GM21619 (cell line): ENCODE data around the gene SIK3.
A peak's percentile ranks its signal among the peaks of the same experiment; 100 is the strongest.

Experiments used
- ATAC-seq: cut with Tn5 transposase; IDR thresholded peaks from one replicate; pipeline ENCODE4 v1.9.1; 2021; ENCODE audit not compliant: unreplicated experiment

Gene SIK3

GRCh38 chr11:116903090-116903489, 195.1 kb downstream of the SIK3 start:
- no peak for ATAC-seq

GRCh38 chr11:116901964-116902688, 196.1 kb downstream of the SIK3 start:
- ATAC-seq, result no peak

- ATAC-seq, result no peak
These were observed 197.0 kb downstream of the SIK3 start for GRCh38 chr11:116901211-116901610.

GRCh38 chr11:116896211-116896610, 202.0 kb downstream of the SIK3 start:
- no peak for ATAC-seq

GRCh38 chr11:116895048-116895757, 203.0 kb downstream of the SIK3 start:
- no peak for ATAC-seq

- no peak for ATAC-seq
These were observed 204.3 kb downstream of the SIK3 start for GRCh38 chr11:116893906-116894305.

GRCh38 chr11:116893437-116893836, 204.8 kb downstream of the SIK3 start:
- no peak for ATAC-seq

- ATAC-seq, result no peak
These were observed 205.9 kb downstream of the SIK3 start for GRCh38 chr11:116892374-116892773.

GRCh38 chr11:116891746-116892145, 206.5 kb downstream of the SIK3 start:
- no peak for ATAC-seq

- no peak for ATAC-seq
These were observed 207.6 kb downstream of the SIK3 start for GRCh38 chr11:116890607-116891006.

- ATAC-seq, result peak; percentile 78
These were observed 208.0 kb downstream of the SIK3 start for GRCh38 chr11:116890193-116890592.

GRCh38 chr11:116888884-116889549, 209.2 kb downstream of the SIK3 start:
- ATAC-seq, result no peak

GRCh38 chr11:116888024-116888423, 210.2 kb downstream of the SIK3 start:
- ATAC-seq, result no peak

GRCh38 chr11:116885951-116886655, 212.1 kb downstream of the SIK3 start:
- no peak for ATAC-seq

GRCh38 chr11:116882386-116882785, 215.8 kb downstream of the SIK3 start:
- no peak for ATAC-seq

GRCh38 chr11:116881143-116881542, 217.1 kb downstream of the SIK3 start:
- ATAC-seq, result no peak

- peak; percentile 76 for ATAC-seq
These were observed 218.2 kb downstream of the SIK3 start for GRCh38 chr11:116879800-116880625.

GRCh38 chr11:116876656-116877055, 221.6 kb downstream of the SIK3 start:
- no peak for ATAC-seq

GRCh38 chr11:116875194-116875593, 223.0 kb downstream of the SIK3 start:
- ATAC-seq, result no peak

- no peak for ATAC-seq
These were observed 224.0 kb downstream of the SIK3 start for GRCh38 chr11:116874251-116874650.
